ENCODE results near the gene SPPL2C. TPM values are rescaled to one million over a fixed set of nuclear protein-coding genes. Genes with fewer than 3 reads are reported as not detected.

The SPPL2C gene, protein sequence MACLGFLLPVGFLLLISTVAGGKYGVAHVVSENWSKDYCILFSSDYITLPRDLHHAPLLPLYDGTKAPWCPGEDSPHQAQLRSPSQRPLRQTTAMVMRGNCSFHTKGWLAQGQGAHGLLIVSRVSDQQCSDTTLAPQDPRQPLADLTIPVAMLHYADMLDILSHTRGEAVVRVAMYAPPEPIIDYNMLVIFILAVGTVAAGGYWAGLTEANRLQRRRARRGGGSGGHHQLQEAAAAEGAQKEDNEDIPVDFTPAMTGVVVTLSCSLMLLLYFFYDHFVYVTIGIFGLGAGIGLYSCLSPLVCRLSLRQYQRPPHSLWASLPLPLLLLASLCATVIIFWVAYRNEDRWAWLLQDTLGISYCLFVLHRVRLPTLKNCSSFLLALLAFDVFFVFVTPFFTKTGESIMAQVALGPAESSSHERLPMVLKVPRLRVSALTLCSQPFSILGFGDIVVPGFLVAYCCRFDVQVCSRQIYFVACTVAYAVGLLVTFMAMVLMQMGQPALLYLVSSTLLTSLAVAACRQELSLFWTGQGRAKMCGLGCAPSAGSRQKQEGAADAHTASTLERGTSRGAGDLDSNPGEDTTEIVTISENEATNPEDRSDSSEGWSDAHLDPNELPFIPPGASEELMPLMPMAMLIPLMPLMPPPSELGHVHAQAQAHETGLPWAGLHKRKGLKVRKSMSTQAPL
- not detected in 2 replicates for total RNA-seq (2014; rRNA removed; shearing (Covaris generic))

DNA sequence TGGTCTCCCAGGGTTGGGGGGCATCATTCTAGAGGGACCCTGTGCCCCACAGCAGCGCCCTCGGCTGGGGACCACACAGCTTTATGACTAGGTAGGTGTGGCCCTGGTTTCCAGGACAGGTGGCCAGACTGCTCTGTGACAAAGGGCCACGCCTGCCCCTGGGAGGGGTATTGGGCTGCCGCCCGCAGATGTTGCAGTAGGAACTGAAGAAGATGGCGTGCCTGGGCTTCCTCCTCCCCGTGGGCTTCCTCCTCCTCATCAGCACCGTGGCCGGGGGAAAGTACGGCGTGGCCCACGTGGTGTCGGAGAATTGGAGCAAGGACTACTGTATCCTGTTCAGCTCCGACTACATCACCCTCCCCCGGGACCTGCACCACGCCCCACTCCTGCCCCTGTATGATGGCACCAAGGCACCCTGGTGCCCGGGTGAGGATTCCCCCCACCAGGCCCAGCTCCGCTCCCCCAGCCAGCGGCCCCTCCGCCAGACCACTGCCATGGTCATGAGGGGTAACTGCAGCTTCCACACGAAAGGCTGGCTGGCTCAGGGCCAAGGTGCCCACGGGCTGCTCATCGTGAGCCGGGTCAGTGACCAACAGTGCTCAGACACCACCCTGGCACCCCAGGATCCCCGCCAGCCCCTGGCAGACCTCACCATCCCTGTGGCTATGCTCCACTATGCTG lies at the start of gene SPPL2C:
TSS of gene SPPL2C (plus strand) at position 187 of the 681 bp plus-strand sequence. CDS start at position 213, 26 bp downstream.

DNA sequence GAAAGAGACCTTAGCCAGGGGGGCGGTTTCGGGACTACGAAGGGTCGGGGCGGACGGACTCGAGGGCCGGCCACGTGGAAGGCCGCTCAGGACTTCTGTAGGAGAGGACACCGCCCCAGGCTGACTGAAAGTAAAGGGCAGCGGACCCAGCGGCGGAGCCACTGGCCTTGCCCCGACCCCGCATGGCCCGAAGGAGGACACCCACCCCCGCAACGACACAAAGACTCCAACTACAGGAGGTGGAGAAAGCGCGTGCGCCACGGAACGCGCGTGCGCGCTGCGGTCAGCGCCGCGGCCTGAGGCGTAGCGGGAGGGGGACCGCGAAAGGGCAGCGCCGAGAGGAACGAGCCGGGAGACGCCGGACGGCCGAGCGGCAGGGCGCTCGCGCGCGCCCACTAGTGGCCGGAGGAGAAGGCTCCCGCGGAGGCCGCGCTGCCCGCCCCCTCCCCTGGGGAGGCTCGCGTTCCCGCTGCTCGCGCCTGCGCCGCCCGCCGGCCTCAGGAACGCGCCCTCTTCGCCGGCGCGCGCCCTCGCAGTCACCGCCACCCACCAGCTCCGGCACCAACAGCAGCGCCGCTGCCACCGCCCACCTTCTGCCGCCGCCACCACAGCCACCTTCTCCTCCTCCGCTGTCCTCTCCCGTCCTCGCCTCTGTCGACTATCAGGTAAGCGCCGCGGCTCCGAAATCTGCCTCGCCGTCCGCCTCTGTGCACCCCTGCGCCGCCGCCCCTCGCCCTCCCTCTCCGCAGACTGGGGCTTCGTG lies 49.5 kb downstream of the SPPL2C start, which contains the start of gene MAPT:
TSS of gene MAPT (plus strand) at position 533 of the 763 bp plus-strand sequence. CDS start 67,784 bp downstream, outside the sequence.

Other genes with a start within 250 kb of the SPPL2C start
- gene CRHR1, start 60.6 kb upstream of the SPPL2C start, total RNA-seq (2014; rRNA removed; shearing (Covaris generic)) = not detected in 2 replicates
- gene MAPT, start 49.7 kb downstream of the SPPL2C start, total RNA-seq (2014; rRNA removed; shearing (Covaris generic)) = 0.88 and 3.1 TPM in 2 replicates
- not detected in 2 replicates for gene STH, start 154.4 kb downstream of the SPPL2C start, total RNA-seq (2014; rRNA removed; shearing (Covaris generic))

All from A375 (cell line).